Gastrocnemius medialis (tissue), 4 donors: ENCODE results near the gene BCAR1. TPM values are rescaled to one million over a fixed set of nuclear protein-coding genes. Genes with fewer than 3 reads are reported as not detected.
A peak's percentile ranks its signal among the peaks of the same experiment; 100 is the strongest.

Source experiments
- ATAC-seq, 2 donors: fragments of 150-250 bp; one replicate each; pipeline ENCODE4 v1.9.1; 2016
- DNase-seq, 2 donors: peaks; one replicate each; pipeline ENCODE4 v3.0.0-alpha.2; 2019
- H3K27ac ChIP-seq, 4 donors: fragments of 200-600 bp; sonication (generic); 1 replicate in 1 of 4; 2 replicates in 3 of 4; pipeline ENCODE4 v1.5.1; 2016 to 2018; ENCODE audit warnings: mild to moderate bottlenecking in 2 of 4, moderate library complexity in 1 of 4
- H3K27me3 ChIP-seq, 3 donors: fragments of 200-600 bp; sonication (generic) in 2 of 3; 1 replicate in 1 of 3; 2 replicates in 2 of 3; pipeline versions ENCODE4 v1.5.1 to v1.6.0; 2016 to 2019; ENCODE audit warnings: mild to moderate bottlenecking in 1 of 3, moderate library complexity in 1 of 3
- H3K36me3 ChIP-seq, 2 donors: fragments of 200-600 bp; sonication (generic) in 1 of 2; one replicate each; pipeline ENCODE4 v1.5.1; 2017 to 2018
- H3K4me1 ChIP-seq, 2 donors: fragments of 200-600 bp; sonication (generic) in 1 of 2; one replicate each; pipeline ENCODE4 v1.5.1; 2016 to 2017; ENCODE audit warnings: mild to moderate bottlenecking in 2 of 2
- H3K4me3 ChIP-seq, 4 donors: fragments of 200-600 bp; sonication (generic) in 3 of 4; 1 replicate in 1 of 4; 2 replicates in 3 of 4; pipeline ENCODE4 v1.5.1; 2016 to 2019; ENCODE audit warnings: mild to moderate bottlenecking in 2 of 4
- H3K9me3 ChIP-seq, 3 donors: fragments of 200-600 bp; sonication (generic) in 2 of 3; 1 replicate in 1 of 3; 2 replicates in 2 of 3; pipeline ENCODE4 v1.5.1; 2016 to 2019
- CTCF ChIP-seq, 5 experiments: fragments of 450-650 bp in 3 of 5; fragments of 200-600 bp in 2 of 5; sonication (generic) in 2 of 5; IDR thresholded peaks in 4 of 5; conservative IDR thresholded peaks in 1 of 5; 1 replicate in 4 of 5; 2 replicates in 1 of 5; pipeline ENCODE4 v1.5.1; 2016 to 2019; ENCODE audit warnings: antibody characterized with exemption in 5 of 5, mild to moderate bottlenecking in 3 of 5, moderate library complexity in 3 of 5
- POLR2A ChIP-seq, 2 donors: fragments of 450-650 bp; IDR thresholded peaks; one replicate each; pipeline ENCODE4 v1.6.1; 2017; ENCODE audit warnings: antibody characterized with exemption in 2 of 2, mild to moderate bottlenecking in 2 of 2, moderate library complexity in 2 of 2
- in situ Hi-C, 4 donors: fragments of 200-750 bp; cut with MboI; loops; one replicate each; pipeline versions ENCODE4 v1.15.0 to v1.8.0; 2017; ENCODE audit warnings: low sequenced_read_pairs in 4 of 4
- intact Hi-C: fragments of 100-400 bp; cut with DNase I; formaldehyde crosslinking; loops from one replicate; pipeline ENCODE4 v1.15.1; 2023; ENCODE audit warnings: low total_unique reads
- total RNA-seq, 4 donors: library from RNA; depleted of rRNA; stranded (reverse); fragments of >200 nt; gene quantifications; one replicate each; pipeline versions ENCODE4 v1.1.0 to v1.2.3, GENCODE V29; 2016

Gene BCAR1
- total RNA-seq, 4 donors from 2014 or later = 101 to 153 (median 145) TPM

DNA sequence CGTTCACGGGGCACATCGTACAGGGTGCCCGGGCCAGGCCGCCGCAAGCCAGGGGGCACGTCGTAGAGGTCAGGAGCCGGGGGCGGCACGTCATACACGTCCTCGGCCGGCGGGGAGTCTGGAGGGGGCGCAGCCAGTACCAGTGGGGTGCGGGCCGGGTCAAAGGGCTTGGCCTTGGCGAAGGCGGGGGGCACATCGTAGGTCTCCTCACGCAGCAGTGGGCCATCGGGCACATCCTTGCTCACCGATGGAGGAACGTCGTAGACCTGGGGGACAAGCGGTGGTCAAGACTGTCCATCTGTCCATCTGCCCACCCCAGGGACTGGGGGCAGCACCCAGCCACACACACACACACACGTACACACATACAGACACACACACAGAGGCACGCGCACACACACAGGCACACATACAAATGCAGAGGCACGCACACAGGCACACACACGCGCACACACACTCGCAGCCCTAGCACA is 15.7 kb downstream of the BCAR1 start:
- ATAC-seq (no peak), DNase-seq (no peak)
- Histone ChIP-seq H3K36me3 (peaks cover 0 to 35% of the 10 kb centered on the region in 2 donors), H3K9me3 (no peaks in the 10 kb centered on the region), H3K27ac (peak overlapping the region; percentile 91 to 97 (median 93)), H3K4me3 (no peak overlapping the region), H3K4me1 (peaks cover 47 to 56% of the 10 kb centered on the region in 2 donors), H3K27me3 (no peaks in the 10 kb centered on the region)
- in situ Hi-C loops = no loop called here
- TF ChIP-seq CTCF (IDR thresholded peaks at IDR 0.05 in 4 of 5, conservative IDR thresholded peaks at IDR 0.05 in 1 of 5) (no peak), POLR2A (IDR thresholded peaks at IDR 0.05) (no peak)
- intact Hi-C loops = no loop called here

GRCh38 chr16:75234856-75235696 is 16.3 kb downstream of the BCAR1 start:
- ATAC-seq = no peak
- H3K4me3 ChIP-seq = no peak overlapping the region
- intact Hi-C loops (loop anchor here (1.0 kb wide), 2 partner anchors 70 to 150 kb away; no protein-coding TSS in a partner anchor), in situ Hi-C loops (no loop called here)
- H3K9me3 ChIP-seq = no peaks in the 10 kb centered on the region
- H3K4me1 ChIP-seq = peaks cover 40 to 56% of the 10 kb centered on the region in 2 donors
- H3K36me3 ChIP-seq = peaks cover 0 to 35% of the 10 kb centered on the region in 2 donors
- H3K27me3 ChIP-seq = no peaks in the 10 kb centered on the region
- no peak for TF ChIP-seq CTCF (IDR thresholded peaks at IDR 0.05 in 4 of 5, conservative IDR thresholded peaks at IDR 0.05 in 1 of 5)
- TF ChIP-seq POLR2A (IDR thresholded peaks at IDR 0.05) = no peak
- DNase-seq = no peak
- H3K27ac ChIP-seq = peak overlapping the region; percentile 81 to 93 (median 88)

DNA sequence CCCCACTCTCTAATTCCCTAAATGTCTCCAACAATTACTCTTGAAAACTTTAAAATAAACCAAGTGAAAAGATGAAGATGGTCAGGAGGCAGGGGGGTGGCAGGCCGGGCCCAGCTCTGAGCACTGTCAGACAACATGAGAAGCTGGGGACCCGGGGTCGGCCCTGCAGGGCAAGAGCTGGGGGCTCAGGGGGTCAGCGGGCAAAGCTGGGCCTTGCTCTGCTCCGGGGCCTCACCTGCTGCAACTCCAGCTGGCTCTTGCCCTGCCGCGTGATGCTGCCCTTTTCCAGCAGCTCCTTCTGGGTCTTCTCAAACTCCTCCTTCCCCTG is 17.8 kb downstream of the BCAR1 start:
- H3K4me1 ChIP-seq = peaks cover 25 to 45% of the 10 kb centered on the region in 2 donors
- H3K27ac ChIP-seq = peak overlapping the region; percentile 81 to 93 (median 88)
- in situ Hi-C loops = no loop called here
- TF ChIP-seq POLR2A (IDR thresholded peaks at IDR 0.05) = no peak
- no peak for TF ChIP-seq CTCF (IDR thresholded peaks at IDR 0.05 in 4 of 5, conservative IDR thresholded peaks at IDR 0.05 in 1 of 5)
- H3K36me3 ChIP-seq = peaks cover 0 to 50% of the 10 kb centered on the region in 2 donors
- intact Hi-C loops = no loop called here
- ATAC-seq = no peak
- H3K9me3 ChIP-seq = no peaks in the 10 kb centered on the region
- DNase-seq = no peak
- H3K4me3 ChIP-seq = no peak overlapping the region
- no peaks in the 10 kb centered on the region for H3K27me3 ChIP-seq

DNA sequence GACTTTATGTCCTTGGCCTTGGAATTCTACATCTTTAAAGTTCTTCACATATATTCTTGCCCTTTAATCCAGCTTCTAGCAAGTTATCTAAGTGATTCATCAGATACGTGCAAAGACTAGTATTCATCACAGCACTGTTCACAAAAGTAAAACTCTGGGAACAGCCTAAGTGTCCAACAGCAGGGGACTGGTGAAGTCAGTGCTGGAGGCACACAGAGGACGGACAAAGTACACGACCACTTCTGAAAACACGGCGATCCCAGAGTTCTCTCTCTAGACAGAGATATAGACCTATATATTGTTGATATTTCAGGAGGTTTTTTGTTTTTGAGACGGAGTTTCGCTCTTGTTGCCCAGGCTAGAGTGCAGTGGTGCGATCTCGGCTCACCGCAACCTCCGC is 19.9 kb downstream of the BCAR1 start:
- H3K27me3 ChIP-seq = no peaks in the 10 kb centered on the region
- H3K4me3 ChIP-seq = no peak overlapping the region
- TF ChIP-seq CTCF (IDR thresholded peaks at IDR 0.05 in 4 of 5, conservative IDR thresholded peaks at IDR 0.05 in 1 of 5) (no peak), POLR2A (IDR thresholded peaks at IDR 0.05) (no peak)
- peaks cover 0 to 60% of the 10 kb centered on the region in 2 donors for H3K36me3 ChIP-seq
- ATAC-seq = no peak
- no peaks in the 10 kb centered on the region for H3K9me3 ChIP-seq
- peak overlapping the region; percentile 55 to 91 (median 70) for H3K27ac ChIP-seq
- intact Hi-C loops = loop anchor here (2.0 kb wide), 1 partner anchor 73 kb away; no protein-coding TSS in a partner anchor
- in situ Hi-C loops = no loop called here
- H3K4me1 ChIP-seq = peaks cover 13 to 28% of the 10 kb centered on the region in 2 donors
- no peak for DNase-seq
